ENCODE data around the gene NAAA. TPM values are rescaled to one million over a fixed set of nuclear protein-coding genes. Genes with fewer than 3 reads are reported as not detected.

Gene NAAA
- total RNA-seq, 2 donors from 2014 or later = 50.0 to 65.2 TPM

DNA sequence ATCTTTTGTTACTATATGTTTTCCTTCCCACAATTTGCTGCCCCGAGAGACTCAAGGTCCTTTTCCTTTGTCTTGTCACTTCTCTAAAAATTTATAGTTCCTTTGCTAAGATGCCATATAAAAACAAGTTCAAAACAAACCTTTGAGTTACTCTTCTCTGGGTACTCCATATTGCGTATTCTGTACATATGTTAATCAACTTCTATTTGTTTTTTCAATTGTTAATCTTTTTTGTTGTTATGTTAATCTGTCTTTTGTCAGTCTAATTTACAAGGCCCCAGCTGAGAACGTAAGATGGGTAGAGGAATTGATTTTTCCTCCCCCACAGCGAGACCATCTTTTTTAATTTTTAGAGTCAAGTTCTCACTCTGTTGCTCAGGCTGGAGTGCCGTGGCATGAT lies 31.4 kb downstream of the NAAA start:
- ATAC-seq (no peak), DNase-seq (no peak)
- no peaks in the 10 kb centered on the region for H3K4me1 Mint-ChIP-seq
- H3K4me3 Mint-ChIP-seq = no peak overlapping the region
- H3K36me3 Mint-ChIP-seq (ENCODE audit: low read depth) = peaks cover 14% of the 10 kb centered on the region
- H3K27me3 Mint-ChIP-seq = peaks cover 6% of the 10 kb centered on the region
- H3K9me3 ChIP-seq (ENCODE audit: control insufficient read depth, low read length, poor library complexity, severe bottlenecking) = no peaks in the 10 kb centered on the region
- no peak overlapping the region for H3K27ac Mint-ChIP-seq

DNA sequence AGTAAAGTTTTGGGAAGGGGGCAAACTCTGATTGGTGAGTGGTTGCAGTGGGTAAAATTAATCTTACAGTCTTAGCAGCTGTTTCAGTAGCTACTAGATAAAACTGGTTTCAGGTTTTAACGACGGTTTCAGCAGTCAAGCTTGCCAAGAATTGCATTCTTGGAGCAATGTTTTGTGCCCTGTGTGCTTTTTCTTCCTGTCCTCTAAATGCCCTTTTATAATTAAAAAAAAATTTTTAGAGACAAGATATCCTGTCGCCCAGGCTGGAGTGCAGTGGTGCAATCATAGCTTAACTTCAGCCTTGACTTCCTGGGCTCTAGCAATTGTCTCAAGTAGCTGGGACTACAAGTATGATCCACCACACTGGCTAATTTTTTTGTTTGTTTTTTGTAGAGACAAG lies 32.3 kb downstream of the NAAA start:
- Mint-ChIP-seq H3K4me3 (no peak overlapping the region), H3K27me3 (peaks cover 6% of the 10 kb centered on the region), H3K4me1 (no peaks in the 10 kb centered on the region), H3K27ac (no peak overlapping the region), H3K36me3 (ENCODE audit: low read depth) (peaks cover 14% of the 10 kb centered on the region)
- DNase-seq = no peak
- no peak for ATAC-seq
- H3K9me3 ChIP-seq (ENCODE audit: control insufficient read depth, low read length, poor library complexity, severe bottlenecking) = no peaks in the 10 kb centered on the region

DNA sequence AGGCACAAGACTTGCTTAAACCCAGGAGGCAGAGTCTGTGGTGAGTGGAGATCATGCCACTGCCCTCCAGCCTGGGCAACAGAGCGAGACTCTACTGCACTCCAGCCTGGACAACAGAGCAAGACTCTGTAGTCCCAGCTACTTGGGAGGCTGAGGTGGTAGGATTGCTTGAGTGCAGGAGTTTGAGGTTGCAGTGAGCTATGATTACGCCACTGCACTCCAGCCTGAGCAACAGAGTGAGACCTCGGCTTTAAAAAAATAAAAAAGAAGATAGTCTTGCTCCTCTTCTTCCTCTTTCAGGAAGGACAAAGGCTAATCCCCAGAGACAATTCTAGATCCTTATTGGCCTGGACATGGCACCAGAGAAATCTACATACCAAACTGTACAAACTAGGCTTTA lies 32.8 kb downstream of the NAAA start:
- peaks cover 6% of the 10 kb centered on the region for H3K27me3 Mint-ChIP-seq
- ATAC-seq (no peak), DNase-seq (no peak)
- no peak overlapping the region for H3K4me3 Mint-ChIP-seq
- H3K9me3 ChIP-seq (ENCODE audit: control insufficient read depth, low read length, poor library complexity, severe bottlenecking) = no peaks in the 10 kb centered on the region
- H3K36me3 Mint-ChIP-seq (ENCODE audit: low read depth) = peaks cover 9% of the 10 kb centered on the region
- H3K4me1 Mint-ChIP-seq = no peaks in the 10 kb centered on the region
- no peak overlapping the region for H3K27ac Mint-ChIP-seq

- Mint-ChIP-seq H3K4me1 (no peaks in the 10 kb centered on the region), H3K27ac (no peak overlapping the region), H3K27me3 (peaks cover 6% of the 10 kb centered on the region), H3K36me3 (ENCODE audit: low read depth) (no peaks in the 10 kb centered on the region), H3K4me3 (no peak overlapping the region)
- no peaks in the 10 kb centered on the region for H3K9me3 ChIP-seq (ENCODE audit: control insufficient read depth, low read length, poor library complexity, severe bottlenecking)
- no peak for ATAC-seq
- no peak for DNase-seq
Observed at GRCh38 chr4:75904076-75904475, 36.7 kb downstream of the NAAA start.

DNA sequence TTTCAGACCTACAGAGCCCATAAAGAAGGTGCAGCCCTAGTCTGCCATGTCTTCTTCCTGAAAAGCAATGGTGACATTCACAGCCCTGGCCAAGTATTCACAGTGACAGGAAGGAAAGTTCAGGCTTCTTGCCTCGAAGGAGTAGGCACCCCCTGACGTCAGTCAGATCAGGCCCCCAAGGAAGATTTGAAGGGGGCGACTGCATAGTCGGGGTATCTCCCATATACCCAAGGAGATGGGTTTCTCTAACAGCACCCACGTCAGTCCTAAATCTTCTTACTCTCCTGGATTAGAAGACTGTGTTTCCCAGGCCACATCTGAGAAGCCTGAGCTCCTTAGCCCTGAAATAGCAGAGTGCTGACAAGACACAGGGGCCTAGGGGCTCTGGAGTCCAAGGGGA lies 38.5 kb downstream of the NAAA start, which contains the start of gene PPEF2:
Gene PPEF2, minus strand, starts transcription at position 101 of the 400 bp plus-strand sequence. CDS start 6,127 bp downstream, outside the sequence.
- Mint-ChIP-seq H3K36me3 (ENCODE audit: low read depth) (no peaks in the 10 kb centered on the region), H3K4me1 (no peaks in the 10 kb centered on the region), H3K4me3 (no peak within 1 kb of the TSS), H3K27ac (no peak within 1 kb of the TSS), H3K27me3 (peaks cover 6% of the 10 kb centered on the region)
- H3K9me3 ChIP-seq (ENCODE audit: control insufficient read depth, low read length, poor library complexity, severe bottlenecking) = no peaks in the 10 kb centered on the region
- DNase-seq = no peak
- no peak for ATAC-seq

DNA sequence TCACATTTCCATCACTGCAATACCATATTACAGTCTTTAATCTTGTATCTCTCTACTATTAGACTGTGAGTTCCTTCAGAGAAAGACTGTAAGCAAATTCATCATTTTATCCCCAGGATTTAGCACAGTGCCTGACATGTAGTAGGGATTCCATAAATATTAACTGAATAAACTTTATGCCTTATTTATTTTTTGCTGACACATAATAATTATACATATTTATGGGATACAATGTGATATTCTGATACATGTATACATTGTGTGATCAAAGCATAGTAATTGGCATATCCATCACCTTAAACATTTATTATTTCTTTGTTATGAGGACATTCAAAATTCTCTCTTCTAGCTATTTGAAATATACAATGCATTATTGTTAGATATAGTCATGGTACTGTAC lies 42.3 kb downstream of the NAAA start:
- ATAC-seq (no peak), DNase-seq (no peak)
- Mint-ChIP-seq H3K27me3 (no peaks in the 10 kb centered on the region), H3K4me1 (peaks cover 5% of the 10 kb centered on the region), H3K27ac (no peak overlapping the region), H3K4me3 (no peak overlapping the region), H3K36me3 (ENCODE audit: low read depth) (peaks cover 4% of the 10 kb centered on the region)
- H3K9me3 ChIP-seq (ENCODE audit: control insufficient read depth, low read length, poor library complexity, severe bottlenecking) = no peaks in the 10 kb centered on the region

DNA sequence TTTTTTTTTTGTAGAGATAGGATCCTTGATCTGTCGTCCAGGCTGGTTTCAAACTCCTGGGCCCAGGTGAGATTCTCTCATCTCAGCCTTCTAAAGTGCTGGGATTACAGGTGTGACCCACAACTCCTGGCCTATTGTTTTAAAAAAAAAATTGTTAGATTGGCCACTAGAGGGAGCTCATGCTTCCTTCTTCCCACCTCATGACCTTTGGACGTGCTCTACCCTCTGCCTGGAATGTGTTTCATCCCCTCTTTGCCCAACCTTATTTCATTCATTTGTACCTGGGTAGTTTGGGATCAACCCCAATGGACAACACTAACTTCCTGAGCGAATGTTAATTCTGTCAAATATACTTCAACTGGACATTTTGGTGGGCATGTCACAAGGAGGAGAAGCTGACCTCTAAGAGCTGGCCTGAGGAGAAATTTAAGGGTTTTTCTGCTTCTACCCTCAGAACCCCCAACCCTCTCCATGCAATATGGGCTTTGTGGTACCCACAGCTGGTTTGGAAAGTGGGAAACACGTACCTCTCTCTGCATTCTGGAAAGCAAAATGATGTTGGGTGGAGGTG lies 45.0 kb downstream of the NAAA start:
- Mint-ChIP-seq H3K27me3 (no peaks in the 10 kb centered on the region), H3K36me3 (ENCODE audit: low read depth) (peaks cover 4% of the 10 kb centered on the region), H3K4me1 (peaks cover 5% of the 10 kb centered on the region), H3K27ac (no peak overlapping the region), H3K4me3 (no peak overlapping the region)
- no peaks in the 10 kb centered on the region for H3K9me3 ChIP-seq (ENCODE audit: control insufficient read depth, low read length, poor library complexity, severe bottlenecking)
- DNase-seq = no peak
- ATAC-seq = peak; percentile 61

- no peaks in the 10 kb centered on the region for H3K9me3 ChIP-seq (ENCODE audit: control insufficient read depth, low read length, poor library complexity, severe bottlenecking)
- no peak overlapping the region for H3K4me3 Mint-ChIP-seq
- H3K36me3 Mint-ChIP-seq (ENCODE audit: low read depth) = peaks cover 4% of the 10 kb centered on the region
- DNase-seq (no peak), ATAC-seq (no peak)
- H3K27me3 Mint-ChIP-seq = no peaks in the 10 kb centered on the region
- peaks cover 5% of the 10 kb centered on the region for H3K4me1 Mint-ChIP-seq
- H3K27ac Mint-ChIP-seq = no peak overlapping the region
Observed at GRCh38 chr4:75892508-75892907, 48.3 kb downstream of the NAAA start.

DNA sequence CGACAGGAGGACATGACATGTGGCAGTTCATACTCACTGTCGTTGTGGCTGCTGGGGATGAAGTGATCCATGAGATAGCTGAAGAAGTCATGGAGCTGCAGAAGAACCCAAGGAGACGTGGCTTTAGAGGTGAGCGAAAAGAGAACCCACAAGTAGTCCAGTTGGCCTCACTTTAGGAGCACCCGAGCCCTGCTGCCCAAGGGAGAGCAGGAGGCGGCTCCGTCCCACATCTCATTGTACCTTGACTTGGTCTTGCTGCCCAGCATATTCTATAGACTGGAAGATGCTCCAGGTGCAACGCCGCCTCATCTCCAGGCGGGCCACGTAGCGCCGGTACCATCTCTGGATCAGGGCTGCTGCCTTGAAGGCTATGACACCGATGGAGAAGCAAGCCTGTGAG lies 49.2 kb downstream of the NAAA start:
- Mint-ChIP-seq H3K4me3 (no peak overlapping the region), H3K4me1 (peaks cover under 1% of the 10 kb centered on the region), H3K27me3 (no peaks in the 10 kb centered on the region), H3K36me3 (ENCODE audit: low read depth) (peaks cover under 1% of the 10 kb centered on the region), H3K27ac (no peak overlapping the region)
- H3K9me3 ChIP-seq (ENCODE audit: control insufficient read depth, low read length, poor library complexity, severe bottlenecking) = no peaks in the 10 kb centered on the region
- ATAC-seq (no peak), DNase-seq (no peak)

- no peak overlapping the region for H3K4me3 Mint-ChIP-seq
- no peaks in the 10 kb centered on the region for H3K27me3 Mint-ChIP-seq
Observed at GRCh38 chr4:75889537-75890199, 51.1 kb downstream of the NAAA start.

GRCh38 chr4:75886104-75886503 lies 54.7 kb downstream of the NAAA start:
- H3K4me3 Mint-ChIP-seq = no peak overlapping the region
- no peak for DNase-seq
- H3K36me3 Mint-ChIP-seq (ENCODE audit: low read depth) = no peaks in the 10 kb centered on the region
- H3K27me3 Mint-ChIP-seq = peaks cover 5% of the 10 kb centered on the region
- no peak for ATAC-seq
- H3K27ac Mint-ChIP-seq = no peak overlapping the region
- H3K9me3 ChIP-seq (ENCODE audit: control insufficient read depth, low read length, poor library complexity, severe bottlenecking) = no peaks in the 10 kb centered on the region
- no peaks in the 10 kb centered on the region for H3K4me1 Mint-ChIP-seq

More at GRCh38 chr4:75889537-75890199, 51.1 kb downstream of the NAAA start:
- ATAC-seq (no peak), DNase-seq (no peak)
- Mint-ChIP-seq H3K4me1 (no peaks in the 10 kb centered on the region), H3K27ac (no peak overlapping the region), H3K36me3 (ENCODE audit: low read depth) (no peaks in the 10 kb centered on the region)
- no peaks in the 10 kb centered on the region for H3K9me3 ChIP-seq (ENCODE audit: control insufficient read depth, low read length, poor library complexity, severe bottlenecking)

- ATAC-seq (no peak), DNase-seq (no peak)
- Mint-ChIP-seq H3K4me1 (peaks cover 4% of the 10 kb centered on the region), H3K27ac (no peak overlapping the region), H3K4me3 (no peak overlapping the region), H3K36me3 (ENCODE audit: low read depth) (no peaks in the 10 kb centered on the region), H3K27me3 (peaks cover 8% of the 10 kb centered on the region)
- no peaks in the 10 kb centered on the region for H3K9me3 ChIP-seq (ENCODE audit: control insufficient read depth, low read length, poor library complexity, severe bottlenecking)
Observed at GRCh38 chr4:75881476-75881875, 59.3 kb downstream of the NAAA start.

DNA sequence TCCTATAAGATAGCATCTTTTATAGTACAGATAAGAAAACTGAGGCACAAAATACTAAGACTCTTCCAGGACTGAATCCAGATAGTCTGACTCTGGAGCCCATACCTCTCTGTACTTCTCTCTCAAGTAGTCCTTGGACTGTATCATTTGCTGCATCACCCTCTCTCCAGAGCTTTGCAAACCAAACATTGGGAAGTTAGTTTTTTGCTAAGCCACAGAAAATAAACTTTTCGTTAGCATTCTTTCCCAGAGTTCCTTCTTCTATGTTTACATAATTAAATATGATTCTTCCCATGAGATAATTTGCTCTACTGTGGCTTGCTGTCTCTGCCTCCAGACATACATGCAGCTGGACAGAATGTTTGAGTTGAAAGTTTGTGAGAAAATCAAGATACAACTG lies 60.5 kb downstream of the NAAA start:
- Mint-ChIP-seq H3K4me3 (no peak overlapping the region), H3K36me3 (ENCODE audit: low read depth) (no peaks in the 10 kb centered on the region), H3K27me3 (peaks cover 14% of the 10 kb centered on the region), H3K27ac (no peak overlapping the region), H3K4me1 (peaks cover 6% of the 10 kb centered on the region)
- no peaks in the 10 kb centered on the region for H3K9me3 ChIP-seq (ENCODE audit: control insufficient read depth, low read length, poor library complexity, severe bottlenecking)
- DNase-seq (no peak), ATAC-seq (no peak)

GRCh38 chr4:75878246-75878756 lies 62.5 kb downstream of the NAAA start:
- Mint-ChIP-seq H3K4me3 (no peak overlapping the region), H3K27me3 (peaks cover 14% of the 10 kb centered on the region), H3K4me1 (peaks cover 6% of the 10 kb centered on the region), H3K27ac (no peak overlapping the region), H3K36me3 (ENCODE audit: low read depth) (no peaks in the 10 kb centered on the region)
- no peak for ATAC-seq
- H3K9me3 ChIP-seq (ENCODE audit: control insufficient read depth, low read length, poor library complexity, severe bottlenecking) = no peaks in the 10 kb centered on the region
- no peak for DNase-seq
